ENCODE results near the gene LPAR3.

LPAR3 gene

DNA sequence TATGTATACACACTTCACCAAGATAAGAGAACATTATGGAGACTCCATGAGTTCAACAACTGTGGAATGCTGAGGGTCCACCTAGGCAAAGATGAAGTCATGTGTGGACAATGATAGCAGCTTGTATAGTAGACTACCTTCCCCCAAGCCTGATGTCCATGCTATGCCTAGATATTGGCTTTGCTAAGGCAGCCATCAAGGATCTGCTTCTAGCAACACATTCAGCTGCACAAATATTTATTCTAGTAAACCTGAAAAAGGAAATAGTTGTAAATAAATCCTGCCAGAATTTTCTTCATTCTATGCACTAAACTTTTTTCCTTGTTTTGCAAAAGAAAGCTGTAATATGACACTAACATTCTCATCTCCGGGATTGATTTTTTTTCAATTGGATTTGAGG is 7.0 kb upstream of the LPAR3 start:
- no peak for DNase-seq

DNA sequence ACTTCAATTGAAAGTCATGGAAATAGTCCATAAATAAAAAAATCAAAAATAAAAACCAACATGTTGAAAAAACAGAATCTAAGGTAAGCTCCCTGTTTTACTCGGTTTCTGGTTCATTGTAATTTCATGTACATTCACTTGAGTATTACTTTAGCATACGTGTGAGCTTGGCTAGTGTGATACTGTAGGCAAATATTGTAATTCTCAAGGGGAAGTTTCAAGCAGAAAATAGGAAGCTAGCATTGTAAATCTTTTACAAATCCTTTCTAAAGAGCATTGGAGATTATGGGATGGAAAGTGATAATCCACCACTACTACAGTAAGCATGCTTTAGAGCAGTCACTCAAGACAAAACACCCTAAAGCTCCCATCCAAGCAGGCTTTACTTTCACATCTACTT is 3.3 kb upstream of the LPAR3 start:
- no peak for DNase-seq

DNA sequence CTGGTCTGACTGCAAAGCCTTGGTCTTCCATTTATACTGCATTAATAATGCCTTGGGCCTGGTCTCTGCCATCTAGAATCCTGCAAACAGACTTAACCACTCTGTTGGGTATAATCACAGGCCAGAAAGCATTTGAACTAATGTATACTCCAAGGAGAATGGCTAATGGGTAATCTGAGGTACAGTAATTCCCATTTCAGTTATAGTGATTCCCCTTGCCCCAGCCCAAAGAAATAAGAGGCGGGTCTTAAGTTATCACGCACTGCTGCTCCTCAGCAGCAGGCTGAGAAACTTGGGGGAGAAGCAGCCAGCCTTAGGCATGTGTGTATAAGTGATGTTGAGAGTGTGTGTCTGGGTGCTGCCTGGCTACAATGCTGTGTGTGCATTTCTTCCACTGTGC is 2.4 kb downstream of the LPAR3 start:
- DNase-seq, result no peak

DNA sequence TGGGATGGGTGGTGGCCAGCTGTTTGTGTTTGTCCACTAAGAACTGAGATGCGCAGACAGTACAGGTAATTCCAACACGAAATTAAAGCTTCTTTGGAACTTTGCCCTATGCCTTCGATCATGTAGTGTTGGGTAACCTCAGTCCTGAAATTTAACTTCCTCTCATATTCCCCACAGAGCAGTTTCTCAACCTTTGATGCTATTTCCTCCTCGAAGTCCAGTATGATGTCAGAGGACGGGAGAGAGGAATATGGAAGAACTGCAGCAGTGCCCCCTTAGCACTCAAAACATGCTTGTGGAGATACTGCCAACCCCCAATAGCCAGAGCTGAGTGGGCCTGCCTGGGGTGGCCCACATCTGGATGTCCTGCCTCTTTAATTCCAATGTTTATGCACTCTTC is 3.6 kb downstream of the LPAR3 start:
- DNase-seq, result no peak

DNA sequence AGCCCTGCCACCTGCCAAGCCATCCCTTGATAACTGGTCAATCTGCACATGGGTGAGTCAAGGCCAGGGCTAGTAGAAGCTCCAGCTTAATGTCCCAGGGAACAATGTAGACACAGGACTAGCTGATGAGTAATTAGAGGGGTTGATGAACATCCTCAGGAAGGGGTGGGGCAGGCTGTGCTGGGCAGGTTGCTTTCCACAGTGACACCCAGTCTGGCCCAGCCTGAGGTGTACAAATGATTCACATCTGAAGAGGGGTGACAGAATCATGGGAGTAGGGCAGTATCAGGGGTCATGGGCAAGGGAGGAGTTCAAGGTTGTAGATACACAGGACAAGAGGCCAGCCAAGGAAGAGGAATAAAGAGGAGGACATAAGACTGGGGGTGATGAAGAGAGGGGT is 4.3 kb downstream of the LPAR3 start:
- DNase-seq, result no peak

DNA sequence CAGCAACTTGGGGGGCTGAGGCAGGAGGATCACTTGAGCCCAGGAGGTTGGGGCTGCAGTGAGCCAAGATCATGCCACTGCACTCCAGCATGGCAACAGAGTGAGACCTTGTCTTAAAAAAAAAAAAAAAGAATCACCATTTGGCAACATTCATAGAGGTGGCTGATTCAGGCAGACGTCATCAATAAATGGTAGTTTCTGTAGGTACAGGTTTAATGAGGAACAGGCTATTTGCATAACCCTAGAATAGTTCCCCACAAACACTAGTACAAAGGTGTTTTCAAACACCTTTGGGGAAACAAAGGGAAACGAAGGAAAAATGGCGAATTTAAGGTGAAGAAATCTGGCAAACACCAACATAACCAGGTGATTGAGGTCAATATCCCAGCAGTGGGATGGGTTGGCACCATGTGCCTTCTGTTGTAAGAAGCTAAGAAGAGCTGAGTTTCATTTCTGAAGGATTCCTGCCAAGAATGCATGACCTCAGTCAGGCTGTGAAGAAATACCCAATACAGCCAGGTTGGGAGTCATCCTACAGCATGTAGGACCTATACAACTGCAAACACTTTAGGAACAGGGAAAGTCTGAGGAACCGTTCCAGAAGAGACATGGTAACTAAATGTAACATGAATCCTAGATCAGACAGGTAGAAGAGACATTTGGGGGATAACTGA is 5.6 kb downstream of the LPAR3 start:
- DNase-seq, result peak; percentile 27

DNA sequence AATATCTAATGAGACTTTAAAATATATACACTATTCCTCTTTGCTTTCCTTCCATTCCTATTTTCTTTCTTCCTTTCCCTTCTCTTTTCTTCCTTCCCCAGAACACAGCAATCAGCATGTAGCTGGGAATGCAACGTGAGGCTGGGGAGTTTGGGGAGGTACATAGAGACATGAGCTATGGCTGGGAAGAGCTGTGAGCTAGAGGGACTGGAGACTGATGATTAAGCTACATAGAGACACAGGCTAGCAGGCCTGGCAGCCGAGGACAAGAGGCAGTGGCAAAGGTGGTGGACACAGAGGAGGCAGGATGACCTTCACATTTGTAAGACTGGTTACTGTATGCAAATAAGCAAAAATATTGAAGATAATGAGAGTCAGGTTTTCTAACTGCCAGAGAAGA is 7.5 kb downstream of the LPAR3 start:
- DNase-seq, result no peak

DNA sequence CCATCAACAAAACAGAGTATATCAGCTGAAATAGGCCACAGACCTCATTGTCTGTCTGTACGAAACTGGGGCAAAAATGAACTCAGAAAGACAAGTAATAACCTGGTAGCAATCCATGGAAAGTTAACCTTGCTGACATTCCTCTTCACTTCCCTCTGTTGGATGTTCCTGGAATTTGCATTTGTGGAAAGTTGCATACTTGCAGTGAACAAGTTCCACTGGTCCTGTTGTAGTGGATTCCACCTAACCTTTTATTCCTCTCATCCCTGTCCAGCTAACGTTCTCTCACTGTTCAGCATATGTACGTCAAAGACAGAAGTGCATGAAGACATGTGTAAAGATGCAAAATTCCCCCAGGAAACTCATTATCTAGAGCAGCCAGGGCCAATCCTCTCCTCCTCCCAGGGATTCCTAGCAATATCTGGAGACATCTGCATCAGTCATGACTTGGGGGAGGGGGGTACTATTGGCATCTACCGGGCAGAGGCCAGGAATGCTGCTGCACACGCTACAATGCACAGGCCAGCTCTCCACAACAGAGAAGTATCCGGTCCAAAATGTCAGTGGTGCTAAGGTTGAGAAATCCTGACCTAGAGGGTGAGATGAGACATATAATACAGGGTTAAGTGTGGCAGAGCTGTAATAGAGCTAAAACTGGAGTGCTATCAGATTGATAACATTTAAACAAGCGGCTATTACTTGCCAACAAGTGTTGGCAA is 8.2 kb downstream of the LPAR3 start:
- DNase-seq, result peak; percentile 1

DNA sequence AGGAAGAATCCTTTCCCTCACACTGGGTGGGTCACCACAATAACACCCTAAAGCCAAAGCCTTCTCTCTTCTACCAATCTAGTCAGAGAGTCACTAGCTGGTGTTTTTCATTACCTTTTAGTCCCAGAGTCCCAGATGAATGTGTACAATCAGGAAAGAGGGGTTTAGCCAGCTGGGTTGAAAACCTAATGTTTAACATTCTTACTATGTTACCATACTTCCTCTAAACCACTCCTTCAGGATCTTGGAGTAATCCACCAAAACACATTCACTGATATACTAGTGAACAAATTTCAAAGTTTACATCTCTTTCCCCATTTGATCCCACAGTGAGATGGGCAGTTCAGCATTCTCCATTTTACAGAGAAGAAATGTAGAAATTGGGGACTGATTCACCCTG is 9.7 kb downstream of the LPAR3 start:
- peak; percentile 21 for DNase-seq

DNA sequence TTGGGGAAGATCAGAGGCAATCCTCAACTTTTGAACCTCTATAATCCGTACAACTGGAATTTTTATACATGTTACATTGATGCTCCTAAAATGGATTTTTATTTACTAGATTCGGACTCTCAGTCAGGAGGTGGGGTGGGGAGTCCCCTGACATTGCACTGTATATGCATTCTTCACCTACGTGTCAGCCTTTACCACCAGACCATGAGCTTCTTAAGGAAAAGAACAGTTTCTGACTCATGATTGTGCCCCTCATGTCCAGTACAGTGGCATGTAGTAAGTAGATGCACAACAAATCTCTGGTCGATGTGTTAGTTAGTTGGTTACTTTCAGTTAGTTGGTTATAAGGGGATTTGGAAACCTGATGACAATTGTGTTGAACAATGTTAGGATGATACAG is 15.4 kb downstream of the LPAR3 start:
- peak; percentile 53 for DNase-seq

DNA sequence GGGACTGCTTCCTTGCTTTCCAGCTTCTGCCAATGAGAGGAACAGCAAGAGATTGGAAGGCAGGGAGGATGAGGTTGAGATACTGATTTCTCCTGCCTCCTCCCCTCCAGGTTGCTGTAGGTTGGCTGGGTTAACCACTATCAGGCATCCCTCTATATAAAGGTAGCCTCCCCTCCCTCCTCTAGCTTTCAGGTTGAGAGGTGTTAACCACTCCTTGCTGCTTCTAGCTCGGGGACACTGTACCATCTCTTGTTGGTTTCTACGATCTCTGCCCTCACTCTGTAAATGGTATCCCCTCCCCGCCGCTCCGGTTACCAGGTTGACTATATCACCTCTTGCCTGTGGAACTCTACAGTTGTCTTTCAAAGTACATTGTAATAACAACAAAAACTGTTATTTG is 16.7 kb downstream of the LPAR3 start:
- no peak for DNase-seq

DNA sequence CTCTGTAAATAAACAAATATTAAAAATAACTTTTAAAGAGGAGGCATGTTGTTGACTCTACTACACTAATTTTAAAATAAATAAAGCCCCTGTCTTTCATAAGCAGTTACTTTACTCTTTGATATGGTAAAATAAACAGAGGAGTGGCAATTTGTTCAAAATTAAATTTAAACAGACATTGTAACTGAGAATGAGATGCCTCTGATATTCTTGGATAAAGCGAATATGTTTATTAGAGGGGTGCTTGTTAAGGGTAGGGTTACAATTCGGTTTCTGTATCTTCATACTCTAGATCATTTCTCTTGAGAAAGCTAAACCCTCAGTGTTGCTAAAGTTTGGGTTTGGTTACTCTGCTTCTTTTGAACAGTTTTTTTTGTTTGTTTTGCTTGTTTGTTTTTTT is 19.6 kb downstream of the LPAR3 start:
- DNase-seq, result no peak

DNA sequence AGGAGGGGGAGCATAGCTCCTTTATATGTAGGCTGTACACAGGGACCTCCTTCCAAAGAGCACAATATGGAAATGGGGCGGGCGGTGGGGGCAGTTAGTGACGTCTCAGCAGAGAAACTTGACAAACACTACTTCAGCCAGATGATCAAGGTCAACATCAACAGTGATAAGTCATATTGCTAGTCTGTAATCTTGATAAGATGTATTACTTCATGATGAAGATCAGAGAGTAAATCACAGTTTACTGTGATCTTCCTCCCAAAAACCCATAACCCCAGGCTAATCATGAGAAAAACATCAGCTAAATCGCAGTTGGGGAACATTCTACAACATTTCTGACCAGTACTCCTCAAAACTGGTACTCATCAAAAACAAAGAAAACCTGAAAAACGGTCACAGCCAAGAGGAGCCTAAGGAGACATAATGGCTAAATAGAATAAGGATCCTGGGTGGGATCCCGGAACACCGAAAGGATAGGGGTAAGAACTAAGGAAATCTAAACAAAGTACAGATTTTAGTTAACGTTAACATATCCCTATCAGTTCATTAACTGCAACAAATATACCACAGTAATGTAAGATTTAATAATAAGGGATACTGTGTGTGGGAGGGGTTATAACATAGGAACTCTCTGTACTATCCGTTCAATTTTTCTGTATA is 20.2 kb downstream of the LPAR3 start:
- no peak for DNase-seq

DNA sequence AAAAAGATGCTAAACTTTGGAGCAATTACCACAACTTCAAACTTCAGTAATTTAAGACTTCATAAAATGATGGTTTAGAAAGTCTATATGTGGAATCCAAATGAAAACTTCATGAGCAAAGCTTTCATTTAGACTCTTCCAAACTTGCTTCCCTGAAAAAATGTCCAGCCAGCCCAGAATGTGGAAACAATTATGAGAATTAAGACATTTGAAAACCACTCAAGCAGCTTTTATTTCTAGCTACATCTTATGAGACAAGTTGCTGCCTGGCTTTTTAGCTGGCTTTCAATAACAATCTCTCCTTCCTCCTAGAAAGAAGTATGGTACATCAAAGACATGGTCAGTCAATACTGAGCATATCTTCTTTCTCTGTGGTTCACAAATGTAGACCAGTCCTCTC is 21.8 kb downstream of the LPAR3 start:
- DNase-seq, result no peak

DNA sequence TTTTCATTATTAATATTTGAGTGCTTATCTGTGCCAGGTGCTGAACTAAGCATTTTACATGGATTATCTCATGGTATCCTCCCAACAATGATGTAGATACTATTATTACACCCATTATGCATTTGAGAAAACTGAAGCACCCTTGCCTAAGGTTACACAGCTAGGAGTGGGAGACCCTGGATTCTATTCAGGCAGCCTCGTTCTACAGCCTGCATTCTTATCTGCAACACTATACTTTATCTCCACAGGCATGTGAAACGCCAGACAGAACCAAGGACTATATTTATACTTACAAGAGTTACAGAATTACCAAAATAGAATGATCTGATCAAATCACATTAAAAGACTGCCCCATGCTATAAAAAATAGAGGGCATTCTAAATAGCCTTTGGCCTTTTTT is 22.4 kb downstream of the LPAR3 start:
- DNase-seq, result no peak

DNA sequence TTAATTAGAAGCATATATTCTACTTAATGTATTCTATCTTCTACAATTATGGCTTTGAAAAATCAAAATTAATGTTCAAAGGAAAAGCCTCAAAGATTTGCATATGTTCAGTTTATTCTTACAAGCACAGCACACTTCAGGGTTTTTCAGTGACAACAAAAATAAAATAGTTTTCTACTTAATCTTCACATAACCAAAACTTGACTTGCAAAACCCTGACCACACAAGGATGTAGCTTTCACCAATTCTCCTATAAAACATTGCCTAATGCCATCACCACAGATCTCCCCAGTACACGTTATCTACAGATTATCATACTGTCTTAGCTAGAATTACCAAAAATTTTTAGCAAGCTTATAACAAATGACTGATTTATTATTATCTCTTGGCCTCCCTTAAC is 23.3 kb downstream of the LPAR3 start:
- peak; percentile 65 for DNase-seq

DNA sequence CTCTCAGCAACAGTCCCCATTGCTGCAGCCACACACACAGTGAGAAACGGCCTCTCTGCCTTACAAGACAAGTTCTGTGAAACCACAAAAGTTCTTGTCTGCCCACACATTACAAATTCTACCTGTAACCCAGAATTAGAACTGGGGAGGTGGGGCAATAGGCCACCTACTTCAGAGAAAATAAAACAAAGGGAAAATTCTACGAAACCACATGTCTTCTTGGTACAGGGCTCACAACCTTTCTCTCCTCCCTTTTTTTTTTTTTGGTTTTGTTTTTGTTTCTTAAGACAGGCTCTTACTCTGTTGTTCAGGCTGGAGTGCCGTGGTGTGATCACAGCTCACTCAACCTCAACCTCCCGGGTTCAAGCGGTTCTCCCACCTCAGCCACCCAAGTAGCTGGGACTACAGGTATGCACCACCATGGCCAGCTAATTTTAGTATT is 30.2 kb downstream of the LPAR3 start:
- DNase-seq, result no peak

DNA sequence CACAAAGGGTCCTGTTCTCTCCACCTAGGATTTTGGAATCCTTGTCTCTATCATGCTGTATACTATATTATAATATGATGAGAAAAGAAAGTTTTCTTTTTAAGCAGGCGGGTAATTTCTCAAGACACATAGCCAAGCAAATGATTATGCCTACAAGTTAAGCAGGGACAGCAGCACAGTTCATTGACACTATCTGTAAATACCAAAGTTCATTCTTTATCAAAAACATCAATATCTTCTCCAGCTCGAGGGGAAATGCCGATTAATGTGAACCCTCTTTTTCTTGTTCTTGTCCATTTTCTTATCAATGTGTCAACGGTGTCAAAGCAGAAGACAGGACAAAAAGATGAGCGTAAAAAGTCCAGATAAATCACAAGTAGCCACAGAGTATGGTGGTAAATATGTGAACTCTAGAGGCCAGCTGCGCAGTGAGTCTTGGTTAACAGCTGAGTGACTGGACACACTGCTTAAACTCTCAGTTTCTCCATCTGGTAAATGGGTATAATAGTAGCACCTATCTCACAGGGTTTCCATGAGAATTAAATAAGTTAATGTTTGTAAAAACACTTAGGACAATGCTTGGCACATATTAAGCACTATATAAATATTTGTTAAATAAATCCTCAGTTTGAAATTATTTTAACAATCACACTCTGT is 30.9 kb downstream of the LPAR3 start:
- no peak for DNase-seq

DNA sequence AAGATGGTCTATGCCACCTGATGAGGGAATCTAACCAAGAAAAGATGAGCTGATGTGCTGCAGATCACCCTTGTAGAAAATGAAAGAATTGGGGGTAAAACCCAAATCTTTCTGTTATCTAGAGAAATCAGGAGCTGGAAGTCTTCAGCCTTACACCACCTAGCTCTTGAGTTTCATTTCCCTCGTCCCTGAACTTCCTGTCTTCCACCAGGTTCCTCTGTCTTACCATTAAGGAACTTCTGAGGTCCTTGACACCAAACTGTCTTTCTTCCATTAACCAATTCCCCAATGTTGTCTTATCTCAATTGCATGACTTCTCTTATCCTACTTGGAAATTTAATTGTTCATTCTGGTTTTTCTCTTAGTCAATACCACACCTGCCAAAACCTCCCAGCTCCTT is 31.5 kb downstream of the LPAR3 start:
- no peak for DNase-seq

DNA sequence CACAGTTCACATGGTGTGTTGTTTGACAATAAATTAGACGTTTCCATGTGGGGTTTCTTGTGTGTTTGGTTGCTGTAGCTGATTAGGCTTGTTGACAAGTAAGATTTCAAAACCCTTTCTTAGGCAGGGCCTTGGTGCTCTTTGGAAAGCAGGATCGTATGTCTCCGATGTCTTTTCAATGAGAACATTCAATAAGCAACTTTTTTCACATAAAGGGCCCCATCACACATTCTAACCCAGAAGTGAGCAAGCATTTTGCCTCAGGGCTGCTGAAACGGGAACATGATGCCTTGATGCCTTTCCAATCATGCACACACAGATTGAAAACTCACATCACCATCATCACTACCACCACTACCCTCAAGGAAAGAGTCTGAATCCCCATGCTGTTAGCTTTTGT is 33.1 kb downstream of the LPAR3 start:
- DNase-seq, result no peak

DNA sequence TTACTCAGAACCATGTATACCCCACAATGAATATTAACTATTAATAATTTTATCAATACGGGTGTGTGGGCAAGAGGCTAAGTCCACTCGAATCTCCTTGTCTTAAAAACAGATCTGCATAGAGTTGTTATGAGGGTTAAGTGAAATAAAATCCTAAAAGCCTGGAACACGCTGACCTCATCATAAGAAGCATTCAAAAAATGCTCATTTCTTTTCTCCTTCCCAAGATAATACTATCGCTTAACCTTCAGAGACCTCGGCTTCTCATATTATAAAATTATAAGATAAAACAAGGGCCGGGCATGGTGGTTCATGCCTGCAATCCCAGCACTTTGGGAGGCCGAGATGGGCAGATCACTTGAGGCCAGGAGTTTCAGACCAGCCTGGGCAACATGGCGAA is 35.1 kb downstream of the LPAR3 start:
- DNase-seq, result no peak

DNA sequence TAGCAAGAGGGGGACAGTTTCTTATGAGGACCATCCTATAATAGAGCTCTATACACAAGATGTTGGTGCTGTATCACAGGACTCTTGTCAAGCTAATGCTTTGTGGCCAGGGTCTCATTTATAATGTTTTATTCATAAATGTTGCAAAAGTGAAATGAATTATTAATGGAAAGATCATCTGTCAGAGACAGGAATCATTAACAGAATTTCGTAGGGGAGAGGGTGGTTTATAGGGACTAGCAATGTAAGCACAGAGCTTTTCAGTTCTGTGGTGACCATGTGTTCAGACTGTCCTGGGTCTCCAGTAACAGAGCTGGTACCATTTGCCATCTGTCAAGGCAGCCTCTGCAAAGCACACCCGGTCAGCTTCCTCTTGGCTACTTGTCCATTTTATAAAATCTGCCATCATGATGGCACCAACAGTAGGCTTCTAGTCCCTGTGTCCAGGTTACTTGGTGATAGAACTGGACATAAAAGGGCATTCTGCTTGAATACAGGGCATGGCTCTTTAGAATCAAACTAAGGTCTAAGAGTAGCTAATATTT is 36.2 kb downstream of the LPAR3 start:
- DNase-seq, result no peak

All from fibroblast of skin of right biceps (primary cell).